HepG2 (cell line): ENCODE data around the gene ATP12A. TPM values are rescaled to one million over a fixed set of nuclear protein-coding genes. Genes with fewer than 3 reads are reported as not detected.

ENCODE experiments used
- ATAC-seq: fragments of 200-7000 bp; cut with Tn5 transposase; 3 replicates; pipeline ENCODE4 v1.9.1; 2020; ENCODE audit warnings: mild to moderate bottlenecking, moderate library complexity
- BruUV-seq: library from RNA; stranded (reverse); fragments of 400-500 nt; replicated peaks from 2 replicates; lab custom pipeline; 2021; lab: Mats Ljungman, UMichigan
- CTCF ChIA-PET: fragments of 300-600 bp; formaldehyde crosslinking; extraction: SDS; loops from one replicate; lab custom pipeline; 2021; ENCODE audit warnings: low total read pairs, inconsistent platforms, low intra/inter-chr PET ratio; lab: Yijun Ruan, JAX
- POLR2A ChIA-PET: fragments of 350-600 bp; sonication (Branson Sonifier 250); formaldehyde crosslinking; loops from one replicate; lab custom pipeline; 2020; ENCODE audit warnings: antibody characterized with exemption, inconsistent platforms; lab: Yijun Ruan, JAX
- DNase-seq: peaks from one replicate; pipeline ENCODE4 v3.0.0-alpha.2; 2015; ENCODE audit warnings: low spot score
- FAIRE-seq: peaks from 3 replicates; lab custom pipeline; 2011; peaks lifted over from hg19 to GRCh38; lab: Jason Lieb, UNC
- H2AFZ ChIP-seq: one replicate; pipeline ENCODE4 v1.6.1; 2011; ENCODE audit warnings: low read length, inconsistent platforms
- H3K27ac ChIP-seq: fragments of 300-600 bp; 3 replicates; pipeline ENCODE4 v1.8.0; 2011; ENCODE audit warnings: mixed run types, mild to moderate bottlenecking, mixed read lengths, low read length, inconsistent platforms; ENCODE audit not compliant: insufficient read depth; ENCODE audit errors: extremely low read length
- H3K27me3 ChIP-seq, 2 experiments: fragments of 200-600 bp in 1 of 2; 2 replicates in 1 of 2; 3 replicates in 1 of 2; pipeline versions ENCODE4 v1.6.0 to v1.8.0; 2011; ENCODE audit warnings: low read length in 2 of 2, mild to moderate bottlenecking in 2 of 2, moderate library complexity in 2 of 2, inconsistent platforms in 1 of 2; ENCODE audit not compliant: insufficient read depth in 2 of 2, control insufficient read depth in 1 of 2
- H3K36me3 ChIP-seq, 2 experiments: fragments of 200-600 bp in 1 of 2; replicated peaks in 1 of 2; 2 replicates in 1 of 2; 3 replicates in 1 of 2; pipeline versions ENCODE4 v1.5.1 to v1.8.0; 2011; ENCODE audit warnings: low read length in 2 of 2, inconsistent platforms in 1 of 2; ENCODE audit not compliant: insufficient read depth in 2 of 2, control insufficient read depth in 1 of 2
- H3K4me1 ChIP-seq: 2 replicates; pipeline ENCODE4 v1.5.1; 2012; ENCODE audit warnings: low read length, inconsistent platforms; ENCODE audit not compliant: insufficient read depth
- H3K4me2 ChIP-seq: 2 replicates; pipeline ENCODE4 v1.6.0; 2011; ENCODE audit warnings: low read depth, low read length, inconsistent platforms
- H3K4me3 ChIP-seq, 3 experiments: fragments of 200-600 bp in 1 of 3; sonication (generic), shearing (Covaris generic) in 1 of 3; replicated peaks in 1 of 3; 2 replicates each; pipeline ENCODE4 v1.5.1; 2011 to 2016; ENCODE audit warnings: low read length in 3 of 3, inconsistent platforms in 2 of 3, low read depth in 2 of 3, mild to moderate bottlenecking in 2 of 3, control low read depth in 1 of 3, mixed read lengths in 1 of 3; ENCODE audit not compliant: insufficient read depth in 1 of 3
- H3K79me2 ChIP-seq: one replicate; pipeline ENCODE4 v1.6.1; 2011; ENCODE audit warnings: low read length, inconsistent platforms; ENCODE audit not compliant: insufficient read depth
- H3K9ac ChIP-seq: 2 replicates; pipeline ENCODE4 v1.6.0; 2011; ENCODE audit warnings: mild to moderate bottlenecking, low read depth, low read length, inconsistent platforms; ENCODE audit not compliant: insufficient read depth
- H3K9me3 ChIP-seq: 2 replicates; pipeline ENCODE4 v1.5.1; 2012; ENCODE audit warnings: mild to moderate bottlenecking, low read length
- H4K20me1 ChIP-seq: 2 replicates; pipeline ENCODE4 v1.6.0; 2011; ENCODE audit warnings: inconsistent platforms, mild to moderate bottlenecking, low read length, moderate library complexity; ENCODE audit not compliant: insufficient read depth
- BCL6 ChIP-seq: IDR thresholded peaks from 2 replicates; pipeline ENCODE4 v1.6.1; 2016; ENCODE audit warnings: missing genetic modification reagents, missing compliant biosample characterization
- BHLHE40 ChIP-seq: IDR thresholded peaks from 2 replicates; pipeline ENCODE4 v1.6.1; 2011; ENCODE audit warnings: low read length, improper control_type of control experiment
- DNMT1 ChIP-seq: sonication (generic); formaldehyde crosslinking; IDR thresholded peaks from 2 replicates; pipeline ENCODE4 v1.5.1; 2020; ENCODE audit warnings: mild to moderate bottlenecking, missing genetic modification reagents
- FOXA1 ChIP-seq, 2 experiments: fragments of 450-650 bp in 1 of 2; sonication (generic) in 1 of 2; formaldehyde crosslinking in 1 of 2; IDR thresholded peaks; 2 replicates each; pipeline versions ENCODE4 v1.4.0 to v1.6.1; 2016 to 2020; ENCODE audit warnings: missing genetic modification reagents in 1 of 2
- FOXK1 ChIP-seq: sonication (generic); formaldehyde crosslinking; IDR thresholded peaks from 2 replicates; pipeline ENCODE4 v1.4.0; 2020; ENCODE audit warnings: low read depth, missing genetic modification reagents, borderline replicate concordance
- KAT2B ChIP-seq: fragments of 150-350 bp; IDR thresholded peaks from 2 replicates; pipeline ENCODE4 v1.6.1; 2014; ENCODE audit warnings: low read depth, low read length, borderline replicate concordance
- KDM6A ChIP-seq: IDR thresholded peaks from 2 replicates; pipeline ENCODE4 v1.6.1; 2016; ENCODE audit warnings: low read depth
- KLF12 ChIP-seq: sonication (generic); formaldehyde crosslinking; IDR thresholded peaks from 2 replicates; pipeline ENCODE4 v1.4.0; 2020; ENCODE audit warnings: missing genetic modification reagents, borderline replicate concordance
- MED13 ChIP-seq: sonication (generic); formaldehyde crosslinking; IDR thresholded peaks from 2 replicates; pipeline ENCODE4 v1.5.0; 2020; ENCODE audit warnings: missing genetic modification reagents
- NR2F1 ChIP-seq, 2 experiments: fragments of 450-650 bp in 1 of 2; formaldehyde crosslinking in 1 of 2; IDR thresholded peaks; 2 replicates each; pipeline versions ENCODE4 v1.5.0 to v1.6.1; 2016 to 2020; ENCODE audit warnings: mild to moderate bottlenecking in 1 of 2, missing compliant biosample characterization in 1 of 2, missing genetic modification reagents in 1 of 2, moderate library complexity in 1 of 2
- RAD51 ChIP-seq: fragments of 450-650 bp; IDR thresholded peaks from 2 replicates; pipeline ENCODE4 v1.6.1; 2016; ENCODE audit warnings: borderline replicate concordance
- XRCC5 ChIP-seq: fragments of 200-400 bp; formaldehyde crosslinking; optimal IDR thresholded peaks from 2 replicates; pipeline ENCODE3; 2017; ENCODE audit warnings: mild to moderate bottlenecking, low read length
- YY1 ChIP-seq: IDR thresholded peaks from 2 replicates; pipeline ENCODE4 v1.6.1; 2011; ENCODE audit warnings: low read length, low read depth, moderate library complexity, mild to moderate bottlenecking; ENCODE audit not compliant: insufficient read depth, insufficient replicate concordance
- ZMYM4 ChIP-seq: sonication (generic); formaldehyde crosslinking; IDR thresholded peaks from 2 replicates; pipeline ENCODE4 v1.8.1; 2023; ENCODE audit warnings: mild to moderate bottlenecking, missing genetic modification reagents
- ZNF207 ChIP-seq: fragments of 450-650 bp; IDR thresholded peaks from 2 replicates; pipeline ENCODE4 v1.6.1; 2016; ENCODE audit warnings: antibody characterized with exemption, borderline replicate concordance
- ZNF225 ChIP-seq: sonication (generic); formaldehyde crosslinking; IDR thresholded peaks from 2 replicates; pipeline ENCODE4 v1.4.0; 2020; ENCODE audit warnings: mild to moderate bottlenecking, missing genetic modification reagents
- ZNF331 ChIP-seq: sonication (generic); formaldehyde crosslinking; IDR thresholded peaks from 2 replicates; pipeline ENCODE4 v1.4.0; 2020; ENCODE audit warnings: missing genetic modification reagents
- ZNF569 ChIP-seq: sonication (generic); formaldehyde crosslinking; IDR thresholded peaks from 2 replicates; pipeline ENCODE4 v1.5.0; 2020; ENCODE audit warnings: mild to moderate bottlenecking, missing genetic modification reagents, moderate library complexity, borderline replicate concordance
- WGBS: methylation state at CpG from one replicate; pipeline ENCODE4 v1.1.6; 2017; ENCODE audit warnings: low lambda C conversion rate; 5-methylcytosine and 5-hydroxymethylcytosine counted together
- in situ Hi-C: cut with HindIII; loops from 2 replicates; pipeline ENCODE4 v1.10.0; 2017; ENCODE audit warnings: low pct_unique_long_range_greater_than_20kb; ENCODE audit not compliant: extremely low pct_ligation_motif_present
- intact Hi-C: fragments of 100-400 bp; cut with micrococcal nuclease; formaldehyde crosslinking; loops from one replicate; pipeline ENCODE4 v1.10.0; 2022; ENCODE audit not compliant: unreplicated experiment
- polyA plus RNA-seq, 8 experiments: library from polyadenylated mRNA; depleted of rRNA in 3 of 8; stranded (reverse) in 7 of 8; unstranded in 1 of 8; fragments of >200 nt; fragmentation: Illumina TruSeq in 4 of 8; extraction: Trizol in 4 of 8; gene quantifications; 2 replicates each; pipeline versions ENCODE4 v1.2.1 to v1.2.3, GENCODE V29; 2011 to 2016; ENCODE audit warnings: low read depth in 4 of 8, missing spikeins in 1 of 8, mixed read lengths in 1 of 8; ENCODE audit not compliant: insufficient read depth in 1 of 8
- total RNA-seq, 5 experiments: library from RNA; depleted of rRNA; stranded (reverse); fragments of >200 nt; fragmentation: Illumina TruSeq; extraction: Trizol; gene quantifications; 2 replicates each; pipeline ENCODE4 v1.2.3, GENCODE V29; 2016; ENCODE audit warnings: low read depth in 1 of 5
- TF ChIP-seq, protein P1 (sequence below): sonication (generic); formaldehyde crosslinking; IDR thresholded peaks from 2 replicates; pipeline ENCODE4 v1.5.0; 2020; ENCODE audit warnings: mild to moderate bottlenecking, missing genetic modification reagents, moderate library complexity
- TF ChIP-seq, protein P2 (sequence below): sonication (generic); formaldehyde crosslinking; IDR thresholded peaks from 2 replicates; pipeline ENCODE4 v1.5.0; 2020; ENCODE audit warnings: mild to moderate bottlenecking, missing genetic modification reagents
- TF ChIP-seq, protein P3 (sequence below): IDR thresholded peaks from 2 replicates; pipeline ENCODE4 v1.6.1; 2016

Gene ATP12A
- total and polyA plus RNA-seq, 2 of the 13 experiments (the other 11 are each of a cell fraction or from before 2014, with no cell fraction given), result not detected

DNA sequence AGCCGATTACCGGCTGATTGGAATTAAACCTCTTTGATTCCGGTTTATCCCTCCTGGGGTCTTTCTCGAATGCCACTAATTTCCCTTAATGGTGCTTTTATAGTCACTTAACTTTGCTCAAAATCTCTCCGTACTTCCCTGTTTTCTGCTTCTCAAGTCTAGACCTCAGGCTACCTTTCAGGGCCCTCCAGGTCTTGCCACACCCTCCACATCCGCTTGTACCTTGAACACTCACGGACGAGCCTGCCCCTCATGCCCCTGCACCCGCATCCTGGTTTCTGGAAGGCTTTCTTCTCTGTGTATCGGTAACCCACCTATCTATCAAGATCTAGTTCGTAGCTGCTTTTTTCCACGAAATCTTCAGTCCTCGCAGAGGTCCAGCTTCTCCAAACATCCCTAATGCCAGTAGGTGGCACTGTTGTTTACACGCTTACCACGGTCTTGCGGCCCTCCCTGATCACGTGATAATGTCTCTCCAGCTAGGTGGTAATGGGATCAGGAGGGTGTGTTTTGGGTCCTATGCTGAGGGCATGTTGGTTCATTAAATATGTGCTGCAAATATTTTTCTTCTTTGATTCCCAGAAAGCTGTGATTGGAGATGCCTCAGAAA, 13.8 kb downstream of the ATP12A start:
- ATAC-seq, result peak; percentile 90
- H3K9me3 ChIP-seq, result no peaks in the 10 kb centered on the region
- H2AFZ ChIP-seq, result no peak overlapping the region
- no peak overlapping the region for H3K4me3 ChIP-seq
- H3K9ac ChIP-seq, result no peak overlapping the region
- ChIA-PET POLR2A (no interaction called here), CTCF (interaction anchor here (0.7 to 2.3 kb wide), 4 partner anchors 34 to 303 kb away, joined by 3 to 9 read pairs (median 3); no protein-coding TSS in a partner anchor)
- peak; percentile 83 for FAIRE-seq
- intact Hi-C loops, result loop anchor here (1.0 to 5.0 kb wide), 2 partner anchors 34 to 273 kb away; no protein-coding TSS in a partner anchor
- no peaks in the 10 kb centered on the region for H3K4me1 ChIP-seq
- H3K36me3 ChIP-seq, result no peaks in the 10 kb centered on the region
- no TSS peak for BruUV-seq
- in situ Hi-C loops, result no loop called here
- no peak overlapping the region for H3K27ac ChIP-seq
- WGBS, result 12% methylated on average over 17 of the region's 17 CpGs
- peak; percentile 60 for DNase-seq
- H3K79me2 ChIP-seq, result no peaks in the 10 kb centered on the region
- H4K20me1 ChIP-seq, result no peaks in the 10 kb centered on the region
- no peak overlapping the region for H3K4me2 ChIP-seq
- H3K27me3 ChIP-seq, result peaks cover 5 to 40% of the 10 kb centered on the region in 2 experiments; a peak in 4 of 5 replicates
- TF ChIP-seq RAD51, result peak; percentile 91
- TF ChIP-seq, protein P1, sequence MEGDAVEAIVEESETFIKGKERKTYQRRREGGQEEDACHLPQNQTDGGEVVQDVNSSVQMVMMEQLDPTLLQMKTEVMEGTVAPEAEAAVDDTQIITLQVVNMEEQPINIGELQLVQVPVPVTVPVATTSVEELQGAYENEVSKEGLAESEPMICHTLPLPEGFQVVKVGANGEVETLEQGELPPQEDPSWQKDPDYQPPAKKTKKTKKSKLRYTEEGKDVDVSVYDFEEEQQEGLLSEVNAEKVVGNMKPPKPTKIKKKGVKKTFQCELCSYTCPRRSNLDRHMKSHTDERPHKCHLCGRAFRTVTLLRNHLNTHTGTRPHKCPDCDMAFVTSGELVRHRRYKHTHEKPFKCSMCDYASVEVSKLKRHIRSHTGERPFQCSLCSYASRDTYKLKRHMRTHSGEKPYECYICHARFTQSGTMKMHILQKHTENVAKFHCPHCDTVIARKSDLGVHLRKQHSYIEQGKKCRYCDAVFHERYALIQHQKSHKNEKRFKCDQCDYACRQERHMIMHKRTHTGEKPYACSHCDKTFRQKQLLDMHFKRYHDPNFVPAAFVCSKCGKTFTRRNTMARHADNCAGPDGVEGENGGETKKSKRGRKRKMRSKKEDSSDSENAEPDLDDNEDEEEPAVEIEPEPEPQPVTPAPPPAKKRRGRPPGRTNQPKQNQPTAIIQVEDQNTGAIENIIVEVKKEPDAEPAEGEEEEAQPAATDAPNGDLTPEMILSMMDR (CRISPR knock-in tag), result peak; percentile 73
- TF ChIP-seq ZNF569 (CRISPR knock-in tag), result no peak
- no peak for TF ChIP-seq DNMT1 (CRISPR knock-in tag)
- no peak for TF ChIP-seq KAT2B
- no peak for TF ChIP-seq NR2F1 (CRISPR knock-in tag; IDR thresholded peaks at IDR 0.05)
- peak; percentile 28; the same call in 1 of the 2 replicates for TF ChIP-seq FOXK1 (CRISPR knock-in tag)
- no peak for TF ChIP-seq ZNF331 (CRISPR knock-in tag)
- no peak for TF ChIP-seq ZNF225 (CRISPR knock-in tag)
- TF ChIP-seq, protein P2, sequence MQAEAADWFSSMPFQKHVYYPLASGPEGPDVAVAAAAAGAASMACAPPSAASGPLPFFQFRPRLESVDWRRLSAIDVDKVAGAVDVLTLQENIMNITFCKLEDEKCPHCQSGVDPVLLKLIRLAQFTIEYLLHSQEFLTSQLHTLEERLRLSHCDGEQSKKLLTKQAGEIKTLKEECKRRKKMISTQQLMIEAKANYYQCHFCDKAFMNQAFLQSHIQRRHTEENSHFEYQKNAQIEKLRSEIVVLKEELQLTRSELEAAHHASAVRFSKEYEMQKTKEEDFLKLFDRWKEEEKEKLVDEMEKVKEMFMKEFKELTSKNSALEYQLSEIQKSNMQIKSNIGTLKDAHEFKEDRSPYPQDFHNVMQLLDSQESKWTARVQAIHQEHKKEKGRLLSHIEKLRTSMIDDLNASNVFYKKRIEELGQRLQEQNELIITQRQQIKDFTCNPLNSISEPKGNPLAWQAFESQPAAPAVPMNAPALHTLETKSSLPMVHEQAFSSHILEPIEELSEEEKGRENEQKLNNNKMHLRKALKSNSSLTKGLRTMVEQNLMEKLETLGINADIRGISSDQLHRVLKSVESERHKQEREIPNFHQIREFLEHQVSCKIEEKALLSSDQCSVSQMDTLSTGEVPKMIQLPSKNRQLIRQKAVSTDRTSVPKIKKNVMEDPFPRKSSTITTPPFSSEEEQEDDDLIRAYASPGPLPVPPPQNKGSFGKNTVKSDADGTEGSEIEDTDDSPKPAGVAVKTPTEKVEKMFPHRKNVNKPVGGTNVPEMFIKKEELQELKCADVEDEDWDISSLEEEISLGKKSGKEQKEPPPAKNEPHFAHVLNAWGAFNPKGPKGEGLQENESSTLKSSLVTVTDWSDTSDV, result no peak
- peak; percentile 70 for TF ChIP-seq XRCC5
- no peak for TF ChIP-seq ZNF207
- no peak for TF ChIP-seq KLF12 (CRISPR knock-in tag)
- TF ChIP-seq KDM6A (CRISPR knock-in tag), result no peak
- 0 out of 2 replicates have a peak, but pooled peaks have one; percentile 19 for TF ChIP-seq BCL6 (CRISPR knock-in tag)
- TF ChIP-seq, protein P3, sequence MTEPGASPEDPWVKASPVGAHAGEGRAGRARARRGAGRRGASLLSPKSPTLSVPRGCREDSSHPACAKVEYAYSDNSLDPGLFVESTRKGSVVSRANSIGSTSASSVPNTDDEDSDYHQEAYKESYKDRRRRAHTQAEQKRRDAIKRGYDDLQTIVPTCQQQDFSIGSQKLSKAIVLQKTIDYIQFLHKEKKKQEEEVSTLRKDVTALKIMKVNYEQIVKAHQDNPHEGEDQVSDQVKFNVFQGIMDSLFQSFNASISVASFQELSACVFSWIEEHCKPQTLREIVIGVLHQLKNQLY (CRISPR knock-in tag), result peak; percentile 27; the same call in 1 of the 2 replicates
- no peak for TF ChIP-seq MED13
- no peak for TF ChIP-seq YY1
- TF ChIP-seq ZMYM4, result peak; percentile 47; the same call in 1 of the 2 replicates
- peak; percentile 81 for TF ChIP-seq BHLHE40
- TF ChIP-seq FOXA1 (IDR thresholded peaks at IDR 0.05), result no peak
- TF ChIP-seq FOXA1 (CRISPR knock-in tag; IDR thresholded peaks at IDR 0.05), result peak; percentile 91
